ENCODE results near the gene ADIPOR2.
"Not testable (repeated sequence)": the region's sequence is repeated elsewhere in the genome, so short reads cannot be mapped to it uniquely, and the experiment has no call there.

ADIPOR2 gene

GRCh38 chr12:1816730-1817348 lies 126.0 kb downstream of the ADIPOR2 start:
- no peak for DNase-seq

- not testable (repeated sequence) for DNase-seq
Measured at GRCh38 chr12:1817928-1818327, 127.1 kb downstream of the ADIPOR2 start.

- no peak for DNase-seq
Measured at GRCh38 chr12:1819050-1819449, 128.2 kb downstream of the ADIPOR2 start.

GRCh38 chr12:1819571-1819970 lies 128.7 kb downstream of the ADIPOR2 start:
- no peak for DNase-seq

- DNase-seq, result no peak
Measured at GRCh38 chr12:1820191-1820895, 129.5 kb downstream of the ADIPOR2 start, which contains the start of gene LRTM2. Gene LRTM2, plus strand, starts transcription at chr12:1820565. Its CDS starts 7,584 bp downstream, at chr12:1828149.

- DNase-seq, result no peak
Measured at GRCh38 chr12:1820896-1821291, 130.0 kb downstream of the ADIPOR2 start.

- no peak for DNase-seq
Measured at GRCh38 chr12:1821805-1822204, 130.9 kb downstream of the ADIPOR2 start.

GRCh38 chr12:1822699-1823098 lies 131.8 kb downstream of the ADIPOR2 start:
- no peak for DNase-seq

- no peak for DNase-seq
Measured at GRCh38 chr12:1823237-1823636, 132.4 kb downstream of the ADIPOR2 start.

- no peak for DNase-seq
Measured at GRCh38 chr12:1825382-1826102, 134.7 kb downstream of the ADIPOR2 start.

GRCh38 chr12:1826401-1826800 lies 135.5 kb downstream of the ADIPOR2 start:
- no peak for DNase-seq

- DNase-seq, result no peak
Measured at GRCh38 chr12:1826867-1827705, 136.2 kb downstream of the ADIPOR2 start.

GRCh38 chr12:1827826-1828805 lies 137.2 kb downstream of the ADIPOR2 start:
- DNase-seq, result no peak

GRCh38 chr12:1828856-1829255 lies 138.0 kb downstream of the ADIPOR2 start:
- no peak for DNase-seq

GRCh38 chr12:1829306-1829900 lies 138.5 kb downstream of the ADIPOR2 start:
- DNase-seq, result no peak

GRCh38 chr12:1830401-1830845 lies 139.6 kb downstream of the ADIPOR2 start:
- no peak for DNase-seq

GRCh38 chr12:1830981-1831963 lies 140.4 kb downstream of the ADIPOR2 start:
- no peak for DNase-seq

- no peak for DNase-seq
Measured at GRCh38 chr12:1832801-1833595, 142.1 kb downstream of the ADIPOR2 start.

GRCh38 chr12:1833596-1834028 lies 142.7 kb downstream of the ADIPOR2 start:
- no peak for DNase-seq
